B cell (primary cell): ENCODE results near the gene WDR33.

Source experiments
- EZH2 ChIP-seq: IDR thresholded peaks from 2 replicates; pipeline ENCODE4 v1.6.1; 2012; ENCODE audit warnings: borderline replicate concordance, low read depth, mild to moderate bottlenecking, moderate library complexity, low read length; ENCODE audit not compliant: insufficient read depth, poor library complexity, severe bottlenecking
- TF ChIP-seq, protein P1 (sequence below): fragments of 200-600 bp; IDR thresholded peaks from one replicate; pipeline ENCODE4 v1.8.0; 2022; ENCODE audit warnings: antibody characterized with exemption, mild to moderate bottlenecking

DNA sequence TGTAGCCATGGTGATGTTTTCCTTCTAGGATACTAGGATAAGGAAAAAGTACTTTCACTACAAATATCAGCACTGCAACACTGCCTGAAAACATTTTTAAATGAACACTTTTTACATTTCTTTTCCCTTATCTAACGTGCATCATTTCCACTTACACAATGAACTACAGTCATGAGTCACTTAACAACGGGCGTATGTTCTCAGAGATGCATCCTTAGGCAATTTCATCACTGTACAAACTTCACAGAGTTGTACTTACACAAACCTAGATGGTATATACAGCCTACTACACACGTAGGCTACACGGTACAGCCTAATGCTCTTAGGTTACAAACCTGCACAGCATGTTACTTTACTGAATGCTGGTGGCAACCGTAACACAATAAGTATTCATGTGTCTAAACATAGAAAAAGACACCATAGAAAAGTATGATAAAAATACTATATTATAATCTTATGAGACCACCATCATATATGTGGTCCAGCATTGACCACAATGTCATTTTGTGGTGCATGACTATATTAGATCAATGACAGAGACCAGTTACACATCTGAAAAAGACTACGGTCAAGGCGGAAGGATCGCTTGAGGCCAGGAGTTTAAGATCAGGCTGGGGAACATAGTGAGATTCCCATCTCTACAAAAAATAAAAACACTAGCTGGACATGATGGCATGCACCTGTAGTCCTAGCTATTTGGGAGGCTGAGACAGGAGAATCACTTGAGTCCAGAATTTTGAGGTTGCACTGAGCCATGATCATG, 39.8 kb downstream of the WDR33 start:
- TF ChIP-seq, protein P1, sequence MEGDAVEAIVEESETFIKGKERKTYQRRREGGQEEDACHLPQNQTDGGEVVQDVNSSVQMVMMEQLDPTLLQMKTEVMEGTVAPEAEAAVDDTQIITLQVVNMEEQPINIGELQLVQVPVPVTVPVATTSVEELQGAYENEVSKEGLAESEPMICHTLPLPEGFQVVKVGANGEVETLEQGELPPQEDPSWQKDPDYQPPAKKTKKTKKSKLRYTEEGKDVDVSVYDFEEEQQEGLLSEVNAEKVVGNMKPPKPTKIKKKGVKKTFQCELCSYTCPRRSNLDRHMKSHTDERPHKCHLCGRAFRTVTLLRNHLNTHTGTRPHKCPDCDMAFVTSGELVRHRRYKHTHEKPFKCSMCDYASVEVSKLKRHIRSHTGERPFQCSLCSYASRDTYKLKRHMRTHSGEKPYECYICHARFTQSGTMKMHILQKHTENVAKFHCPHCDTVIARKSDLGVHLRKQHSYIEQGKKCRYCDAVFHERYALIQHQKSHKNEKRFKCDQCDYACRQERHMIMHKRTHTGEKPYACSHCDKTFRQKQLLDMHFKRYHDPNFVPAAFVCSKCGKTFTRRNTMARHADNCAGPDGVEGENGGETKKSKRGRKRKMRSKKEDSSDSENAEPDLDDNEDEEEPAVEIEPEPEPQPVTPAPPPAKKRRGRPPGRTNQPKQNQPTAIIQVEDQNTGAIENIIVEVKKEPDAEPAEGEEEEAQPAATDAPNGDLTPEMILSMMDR: no peak
- no peak for TF ChIP-seq EZH2
